GM12873 (cell line): Measurements from ENCODE around the gene DLGAP5.

Experiments
- CTCF ChIP-seq: IDR thresholded peaks from 2 replicates; pipeline ENCODE4 v1.5.1; 2012; ENCODE audit warnings: low read depth, mild to moderate bottlenecking, moderate library complexity, low read length, control low read depth; ENCODE audit not compliant: insufficient read depth; ENCODE audit errors: missing control alignments

The DLGAP5 gene

DNA sequence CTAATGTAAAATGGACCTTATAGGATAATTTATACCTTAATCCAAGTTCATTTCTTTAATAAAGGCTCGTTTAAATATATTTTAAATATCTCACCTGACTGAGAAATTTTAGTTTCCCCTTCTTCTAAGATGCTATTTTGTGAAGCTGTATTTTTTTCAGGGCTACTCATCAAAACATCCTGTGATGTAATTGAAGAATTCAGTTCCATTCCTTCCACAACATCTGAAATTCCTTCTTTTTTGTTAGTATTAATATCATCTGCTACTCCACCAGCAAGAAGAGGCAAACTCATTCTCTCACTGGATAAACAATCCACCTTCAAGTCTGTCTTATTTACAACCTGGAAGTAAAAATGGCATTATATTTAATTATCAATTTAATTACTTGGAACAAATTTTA is 39.8 kb downstream of the DLGAP5 start:
- no peak for TF ChIP-seq CTCF

DNA sequence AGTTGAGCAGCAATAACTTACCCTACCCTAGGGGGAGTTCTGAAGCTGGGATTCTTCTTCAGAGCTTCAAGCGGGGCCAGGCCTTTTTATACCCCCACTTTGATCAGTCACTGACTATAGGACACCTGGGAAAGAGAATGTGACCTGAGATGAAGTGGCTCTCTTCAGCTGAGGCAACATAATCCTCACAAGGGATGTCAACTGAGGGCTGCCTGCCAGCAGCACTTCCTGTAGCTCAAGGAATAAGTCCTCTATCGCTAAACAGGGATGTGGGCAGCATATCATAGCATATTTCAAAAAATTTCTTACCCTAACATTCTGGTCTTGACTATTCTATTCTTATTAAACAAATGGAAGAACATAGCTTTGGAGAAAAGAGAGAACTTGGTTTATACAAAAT is 45.0 kb downstream of the DLGAP5 start:
- TF ChIP-seq CTCF: no peak

DNA sequence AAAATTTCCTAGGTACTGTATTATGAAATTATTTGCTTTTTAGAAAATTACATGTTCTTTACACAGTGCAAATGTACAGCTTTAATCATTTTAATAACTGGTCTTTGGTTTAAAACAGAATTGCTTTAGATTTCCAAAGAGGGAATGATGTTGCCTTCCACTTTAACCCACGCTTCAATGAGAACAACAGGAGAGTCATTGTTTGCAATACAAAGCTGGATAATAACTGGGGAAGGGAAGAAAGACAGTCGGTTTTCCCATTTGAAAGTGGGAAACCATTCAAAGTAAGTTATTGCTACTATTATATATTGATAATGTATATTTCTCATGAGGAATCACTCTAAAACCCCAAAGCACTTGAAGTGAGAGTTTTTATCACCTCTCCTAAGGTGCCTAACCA is 48.9 kb downstream of the DLGAP5 start:
- TF ChIP-seq CTCF: no peak

DNA sequence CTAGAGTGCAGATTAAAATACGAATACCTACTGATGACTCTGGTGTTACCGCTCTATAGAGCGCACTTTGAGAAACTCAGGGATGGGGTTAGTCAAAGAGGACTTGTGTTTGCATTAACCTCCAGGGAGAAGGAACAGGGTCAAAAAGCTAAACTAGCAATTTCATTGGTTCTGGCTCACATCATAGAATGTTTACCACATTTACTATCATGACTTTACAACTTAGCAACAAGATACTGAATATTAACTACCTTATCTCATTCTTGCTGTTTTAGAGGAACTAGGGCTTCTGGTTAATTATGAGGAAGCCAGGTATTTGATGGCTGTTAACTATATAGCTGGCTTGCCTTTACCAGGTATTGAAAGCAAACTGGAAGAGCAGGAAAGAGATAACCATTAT is 49.6 kb downstream of the DLGAP5 start:
- TF ChIP-seq CTCF: no peak

DNA sequence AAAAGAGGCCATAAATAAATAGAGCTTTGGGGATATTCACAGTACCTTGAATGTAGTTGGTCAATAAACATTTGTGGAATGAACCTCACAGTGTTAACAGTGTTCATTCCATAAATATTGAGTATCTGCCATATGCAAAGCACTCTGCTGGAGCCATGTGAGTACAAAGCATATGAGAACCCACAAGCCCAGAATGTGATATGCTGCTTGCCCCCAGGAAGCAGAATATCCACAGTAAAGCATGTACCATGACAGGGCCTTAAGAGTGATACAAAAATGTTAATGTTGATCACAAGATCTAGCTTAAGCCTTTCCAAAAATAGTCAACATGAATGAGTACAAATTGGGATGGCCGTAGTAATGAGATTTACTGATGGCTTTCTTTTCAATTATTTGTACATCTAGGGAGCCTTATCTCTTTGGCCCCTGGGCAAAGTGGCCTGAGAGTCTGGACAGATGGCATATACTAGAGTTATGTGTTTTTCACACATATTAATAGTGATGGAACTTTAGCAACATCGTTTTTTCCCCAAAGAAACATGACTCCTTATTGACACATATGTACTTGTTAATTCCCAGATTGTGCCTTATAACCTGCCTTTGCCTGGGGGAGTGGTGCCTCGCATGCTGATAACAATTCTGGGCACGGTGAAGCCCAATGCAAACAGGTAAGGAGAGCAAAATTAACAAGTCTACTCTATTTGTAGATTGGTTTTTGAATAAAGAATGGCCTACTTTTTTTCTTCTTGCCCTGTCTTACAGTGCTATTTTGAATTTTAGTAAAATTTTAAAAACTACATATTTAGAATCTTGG is 51.5 kb downstream of the DLGAP5 start:
- no peak for TF ChIP-seq CTCF

DNA sequence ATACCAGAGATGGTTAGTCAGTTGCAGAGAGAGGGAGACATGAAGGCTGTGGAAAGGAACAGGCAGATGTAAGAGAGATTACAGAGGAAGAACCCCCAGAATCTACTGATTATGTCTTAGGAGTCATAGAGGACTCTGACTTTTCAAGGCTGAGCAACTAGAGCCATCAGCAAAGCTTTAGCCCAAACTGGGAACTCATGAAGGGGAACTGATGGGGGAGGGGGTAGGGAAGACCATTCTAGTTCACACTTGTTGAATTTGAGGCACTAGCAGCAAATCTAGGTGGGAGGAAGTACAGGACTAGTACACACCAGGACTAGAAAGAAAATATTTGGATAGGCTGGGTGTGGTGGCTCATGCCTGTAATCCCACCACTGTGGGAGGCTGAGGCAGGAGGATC is 52.2 kb downstream of the DLGAP5 start:
- no peak for TF ChIP-seq CTCF

GRCh38 chr14:55138091-55138490 is 53.3 kb downstream of the DLGAP5 start:
- TF ChIP-seq CTCF: peak; percentile 49
